Tibial nerve (tissue), 4 donors: ENCODE results near the gene CREG2.

Experiments used
- CTCF ChIP-seq, 5 experiments: fragments of 200-600 bp in 3 of 5; fragments of 450-650 bp in 2 of 5; sonication (generic) in 3 of 5; IDR thresholded peaks; one replicate each; pipeline ENCODE4 v1.5.1; 2016 to 2019; ENCODE audit warnings: antibody characterized with exemption in 5 of 5, mild to moderate bottlenecking in 3 of 5, moderate library complexity in 2 of 5
- EP300 ChIP-seq, 2 donors: sonication (generic); formaldehyde crosslinking; IDR thresholded peaks; one replicate each; pipeline ENCODE4 v1.6.1; 2017; ENCODE audit warnings: antibody characterized with exemption in 2 of 2, mild to moderate bottlenecking in 1 of 2
- POLR2A ChIP-seq, 2 donors: fragments of 450-650 bp; IDR thresholded peaks; one replicate each; pipeline ENCODE4 v1.6.1; 2017; ENCODE audit warnings: antibody characterized with exemption in 2 of 2, mild to moderate bottlenecking in 2 of 2, moderate library complexity in 2 of 2

GRCh38 chr2:101427743-101428142 lies 40.4 kb upstream of the CREG2 start:
- no peak for TF ChIP-seq CTCF (IDR thresholded peaks at IDR 0.05)
- no peak for TF ChIP-seq EP300 (IDR thresholded peaks at IDR 0.05)
- TF ChIP-seq POLR2A (IDR thresholded peaks at IDR 0.05), result no peak
